ENCODE data around the gene PITPNC1.

Gene PITPNC1

DNA sequence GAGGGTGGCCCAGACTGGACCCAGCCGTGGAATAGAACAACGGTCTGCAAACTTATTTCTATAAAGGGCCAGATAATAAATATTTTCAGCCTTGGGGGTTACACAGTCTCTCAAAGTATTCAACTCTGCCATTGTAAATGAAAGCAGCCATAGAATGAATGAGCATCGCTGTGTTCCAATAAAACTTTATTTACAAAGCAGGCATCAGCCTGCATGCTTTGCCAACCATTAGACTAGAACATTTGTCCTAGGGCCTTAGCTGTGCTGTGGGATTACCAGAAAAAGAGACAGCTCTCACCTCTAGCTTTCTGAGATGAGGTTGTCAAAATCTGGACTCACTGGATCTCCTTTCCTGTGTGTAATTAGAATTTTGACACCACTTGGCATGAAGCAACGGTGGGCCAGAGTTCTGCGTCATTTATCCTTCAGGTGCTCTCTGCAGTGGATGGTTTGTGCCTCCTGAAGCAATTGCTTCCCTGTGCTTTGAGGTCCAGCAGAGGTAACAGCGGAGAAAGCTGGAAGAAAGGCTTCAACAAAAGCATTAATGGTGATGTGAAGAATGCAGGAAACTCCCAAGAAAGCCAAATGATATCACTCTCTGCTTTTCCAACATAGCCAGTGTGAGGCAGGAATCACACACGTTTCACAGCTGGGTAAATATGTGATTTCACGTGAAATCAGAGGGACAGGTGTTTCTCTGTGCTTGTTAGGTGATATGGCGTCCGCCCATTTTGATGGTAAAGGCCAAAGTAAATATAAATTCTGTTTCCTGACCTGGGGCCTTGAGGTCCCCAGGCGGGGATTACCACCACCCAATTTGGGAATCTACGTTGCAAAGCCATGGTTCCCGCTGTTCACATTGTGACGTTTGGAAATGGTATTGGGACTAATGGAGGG is 148.4 kb downstream of the PITPNC1 start:
- TF ChIP-seq, protein P1, sequence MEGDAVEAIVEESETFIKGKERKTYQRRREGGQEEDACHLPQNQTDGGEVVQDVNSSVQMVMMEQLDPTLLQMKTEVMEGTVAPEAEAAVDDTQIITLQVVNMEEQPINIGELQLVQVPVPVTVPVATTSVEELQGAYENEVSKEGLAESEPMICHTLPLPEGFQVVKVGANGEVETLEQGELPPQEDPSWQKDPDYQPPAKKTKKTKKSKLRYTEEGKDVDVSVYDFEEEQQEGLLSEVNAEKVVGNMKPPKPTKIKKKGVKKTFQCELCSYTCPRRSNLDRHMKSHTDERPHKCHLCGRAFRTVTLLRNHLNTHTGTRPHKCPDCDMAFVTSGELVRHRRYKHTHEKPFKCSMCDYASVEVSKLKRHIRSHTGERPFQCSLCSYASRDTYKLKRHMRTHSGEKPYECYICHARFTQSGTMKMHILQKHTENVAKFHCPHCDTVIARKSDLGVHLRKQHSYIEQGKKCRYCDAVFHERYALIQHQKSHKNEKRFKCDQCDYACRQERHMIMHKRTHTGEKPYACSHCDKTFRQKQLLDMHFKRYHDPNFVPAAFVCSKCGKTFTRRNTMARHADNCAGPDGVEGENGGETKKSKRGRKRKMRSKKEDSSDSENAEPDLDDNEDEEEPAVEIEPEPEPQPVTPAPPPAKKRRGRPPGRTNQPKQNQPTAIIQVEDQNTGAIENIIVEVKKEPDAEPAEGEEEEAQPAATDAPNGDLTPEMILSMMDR (IDR thresholded peaks at IDR 0.05; ENCODE audit: low read depth, low read length) = no peak
- H3K4me3 ChIP-seq (ENCODE audit: low read depth, low read length) = no peak overlapping the region

GRCh38 chr17:67526700-67527099 is 149.6 kb downstream of the PITPNC1 start:
- no peak overlapping the region for H3K4me3 ChIP-seq (ENCODE audit: low read depth, low read length)
- TF ChIP-seq, protein P1 (IDR thresholded peaks at IDR 0.05; ENCODE audit: low read depth, low read length) = no peak

- TF ChIP-seq, protein P1 (IDR thresholded peaks at IDR 0.05; ENCODE audit: low read depth, low read length) = no peak
- H3K4me3 ChIP-seq (ENCODE audit: low read depth, low read length) = peak overlapping the region; percentile 50
Observed at GRCh38 chr17:67528751-67529436, 151.8 kb downstream of the PITPNC1 start.

- no peak overlapping the region for H3K4me3 ChIP-seq (ENCODE audit: low read depth, low read length)
- TF ChIP-seq, protein P1 (IDR thresholded peaks at IDR 0.05; ENCODE audit: low read depth, low read length) = no peak
Observed at GRCh38 chr17:67531291-67531690, 154.2 kb downstream of the PITPNC1 start.

- H3K4me3 ChIP-seq (ENCODE audit: low read depth, low read length) = no peak overlapping the region
- TF ChIP-seq, protein P1 (IDR thresholded peaks at IDR 0.05; ENCODE audit: low read depth, low read length) = no peak
Observed at GRCh38 chr17:67532326-67532871, 155.3 kb downstream of the PITPNC1 start.

GRCh38 chr17:67534941-67535340 is 157.9 kb downstream of the PITPNC1 start:
- TF ChIP-seq, protein P1 (IDR thresholded peaks at IDR 0.05; ENCODE audit: low read depth, low read length) = no peak
- H3K4me3 ChIP-seq (ENCODE audit: low read depth, low read length) = no peak overlapping the region

Measured in WI38 (cell line).